AG04449 (cell line): ENCODE data around the gene TMEM43.
"Not testable (repeated sequence)": the region's sequence is repeated elsewhere in the genome, so short reads cannot be mapped to it uniquely, and the experiment has no call there.

Experiments used
- CTCF ChIA-PET: fragments of 350-600 bp; formaldehyde crosslinking; extraction: SDS; loops from one replicate; lab custom pipeline; 2021; ENCODE audit warnings: antibody characterized with exemption; lab: Yijun Ruan, JAX
- POLR2A ChIA-PET: fragments of 400-600, 350-600 bp; formaldehyde crosslinking; extraction: SDS; loops from one replicate; lab custom pipeline; 2020; ENCODE audit warnings: antibody characterized with exemption, inconsistent platforms; lab: Yijun Ruan, JAX
- DNase-seq: peaks from one replicate; pipeline ENCODE4 v3.0.0-alpha.2; 2010; ENCODE audit warnings: low read depth, low spot score
- H3K4me3 ChIP-seq: 2 replicates; pipeline ENCODE4 v1.5.1; 2011; ENCODE audit warnings: low read depth, mild to moderate bottlenecking, control low read depth, low read length
- TF ChIP-seq, protein P1 (sequence below): IDR thresholded peaks from one replicate; pipeline ENCODE4 v1.5.1; 2011; ENCODE audit warnings: mild to moderate bottlenecking, moderate library complexity, low read length, control low read depth, inconsistent platforms; ENCODE audit not compliant: insufficient read depth; ENCODE audit errors: missing control alignments

The TMEM43 gene

DNA sequence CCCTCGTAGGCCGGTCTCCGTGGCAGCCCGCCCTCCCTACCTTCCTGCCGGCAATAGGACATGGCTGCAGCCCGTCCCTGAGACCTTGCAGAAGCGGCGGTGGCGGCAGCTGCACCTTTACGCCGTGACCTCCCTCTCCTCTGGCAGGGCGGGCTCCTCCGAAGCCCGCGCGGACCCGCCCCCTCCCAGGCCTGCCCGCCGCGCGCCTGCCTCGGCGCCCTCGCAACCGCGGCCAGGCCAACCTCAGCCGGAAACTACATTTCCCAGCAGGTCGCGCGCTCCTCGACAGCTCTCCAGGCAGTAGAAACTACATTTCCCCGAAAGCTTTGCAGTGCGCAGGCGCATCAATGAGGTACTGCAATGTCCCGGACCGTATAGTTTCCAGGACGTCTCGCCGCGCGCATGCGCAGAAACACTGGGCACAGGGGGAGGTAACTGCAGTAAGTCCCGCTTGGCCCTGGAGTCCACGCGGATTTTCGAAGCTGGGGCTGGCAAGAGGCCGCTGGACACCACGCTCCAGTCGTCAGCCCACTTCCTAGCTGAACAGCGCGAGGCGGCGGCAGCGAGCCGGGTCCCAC is at the start of gene TMEM43, which contains the start of gene CHCHD4:
Gene TMEM43, plus strand, starts transcription at position 438 of the 578 bp plus-strand sequence. CDS start 142 bp downstream, outside the sequence.
Gene CHCHD4, minus strand, starts transcription at position 256 of the 578 bp plus-strand sequence. Its CDS starts 194 bp downstream, at position 62.
- H3K4me3 ChIP-seq: peak within 1 kb of the TSS; percentile 100
- TF ChIP-seq, protein P1, sequence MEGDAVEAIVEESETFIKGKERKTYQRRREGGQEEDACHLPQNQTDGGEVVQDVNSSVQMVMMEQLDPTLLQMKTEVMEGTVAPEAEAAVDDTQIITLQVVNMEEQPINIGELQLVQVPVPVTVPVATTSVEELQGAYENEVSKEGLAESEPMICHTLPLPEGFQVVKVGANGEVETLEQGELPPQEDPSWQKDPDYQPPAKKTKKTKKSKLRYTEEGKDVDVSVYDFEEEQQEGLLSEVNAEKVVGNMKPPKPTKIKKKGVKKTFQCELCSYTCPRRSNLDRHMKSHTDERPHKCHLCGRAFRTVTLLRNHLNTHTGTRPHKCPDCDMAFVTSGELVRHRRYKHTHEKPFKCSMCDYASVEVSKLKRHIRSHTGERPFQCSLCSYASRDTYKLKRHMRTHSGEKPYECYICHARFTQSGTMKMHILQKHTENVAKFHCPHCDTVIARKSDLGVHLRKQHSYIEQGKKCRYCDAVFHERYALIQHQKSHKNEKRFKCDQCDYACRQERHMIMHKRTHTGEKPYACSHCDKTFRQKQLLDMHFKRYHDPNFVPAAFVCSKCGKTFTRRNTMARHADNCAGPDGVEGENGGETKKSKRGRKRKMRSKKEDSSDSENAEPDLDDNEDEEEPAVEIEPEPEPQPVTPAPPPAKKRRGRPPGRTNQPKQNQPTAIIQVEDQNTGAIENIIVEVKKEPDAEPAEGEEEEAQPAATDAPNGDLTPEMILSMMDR: no peak
- peak; percentile 96 for DNase-seq
- CTCF ChIA-PET: interaction anchor here (0.8 to 2.4 kb wide), 9 partner anchors 10 to 470 kb away, joined by 3 to 16 read pairs (median 8); partner anchors contain the start of gene XPC
- POLR2A ChIA-PET: interaction anchor here (0.6 to 2.5 kb wide), 15 partner anchors 10 to 529 kb away, joined by 3 to 33 read pairs (median 5); partner anchors contain the start of genes CCDC174, LSM3 and XPC

GRCh38 chr3:14075233-14075632 is 49.6 kb upstream of the TMEM43 start:
- DNase-seq, H3K4me3 ChIP-seq, CTCF ChIA-PET, POLR2A ChIA-PET: not testable (repeated sequence)

GRCh38 chr3:14077310-14077709 is 47.5 kb upstream of the TMEM43 start:
- ChIA-PET POLR2A (no interaction called here), CTCF (no interaction called here)
- no peak for DNase-seq
- TF ChIP-seq, protein P1: no peak
- H3K4me3 ChIP-seq: no peak overlapping the region

DNA sequence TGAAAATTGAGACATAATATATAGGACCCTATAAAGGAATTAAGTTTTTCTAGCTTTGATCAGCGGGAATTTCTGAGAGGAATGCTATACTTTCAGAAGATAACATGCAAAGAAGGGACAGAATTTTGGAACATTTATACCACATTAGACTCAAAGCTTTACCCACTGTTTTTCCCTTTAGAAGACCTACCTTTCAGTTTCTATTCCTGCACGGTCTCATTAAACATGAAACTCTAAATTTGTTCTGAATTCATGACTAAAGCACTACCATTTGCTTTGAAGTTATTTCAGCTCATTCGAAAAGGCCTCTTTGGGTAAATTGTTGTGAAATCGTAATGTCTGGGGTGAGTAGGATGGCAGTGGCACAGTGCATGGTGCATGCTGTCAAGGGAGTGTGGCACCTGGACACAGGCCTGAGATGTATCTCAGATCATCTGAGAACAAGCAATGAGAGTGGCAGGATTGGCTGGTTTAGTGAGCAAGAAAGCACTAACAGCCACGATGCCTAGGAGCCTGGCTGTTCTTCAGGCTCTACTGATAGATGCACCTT is 42.7 kb upstream of the TMEM43 start:
- POLR2A ChIA-PET: interaction anchor here (0.5 kb wide), 1 partner anchor 35 kb away, joined by 3 read pairs; no protein-coding TSS in a partner anchor

DNA sequence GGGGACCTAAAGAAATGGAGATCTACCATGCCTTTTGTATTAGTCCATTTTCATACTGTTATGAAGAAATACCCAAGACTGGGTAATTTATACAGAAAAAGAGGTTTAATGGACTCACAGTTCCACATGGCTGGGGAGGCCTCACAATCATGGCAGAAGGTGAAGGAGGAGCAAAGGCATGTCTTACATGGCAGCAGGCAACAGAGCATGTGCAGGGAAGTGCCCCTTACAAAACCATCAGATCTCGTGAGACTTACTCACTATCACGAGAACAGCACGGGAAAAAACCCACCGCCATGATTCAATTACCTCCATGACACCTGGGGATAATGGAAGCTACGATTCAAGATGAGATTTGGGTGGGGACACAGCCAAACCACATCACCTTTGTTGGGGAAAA is 37.4 kb upstream of the TMEM43 start:
- H3K4me3 ChIP-seq, CTCF ChIA-PET, DNase-seq: not testable (repeated sequence)
- POLR2A ChIA-PET: interaction anchor here (0.9 kb wide), 1 partner anchor 38 kb away, joined by 3 read pairs; no protein-coding TSS in a partner anchor

More for the DNA sequence above, 42.7 kb upstream of the TMEM43 start:
- CTCF ChIA-PET: no interaction called here
- no peak for DNase-seq
- no peak overlapping the region for H3K4me3 ChIP-seq
- TF ChIP-seq, protein P1: no peak

DNA sequence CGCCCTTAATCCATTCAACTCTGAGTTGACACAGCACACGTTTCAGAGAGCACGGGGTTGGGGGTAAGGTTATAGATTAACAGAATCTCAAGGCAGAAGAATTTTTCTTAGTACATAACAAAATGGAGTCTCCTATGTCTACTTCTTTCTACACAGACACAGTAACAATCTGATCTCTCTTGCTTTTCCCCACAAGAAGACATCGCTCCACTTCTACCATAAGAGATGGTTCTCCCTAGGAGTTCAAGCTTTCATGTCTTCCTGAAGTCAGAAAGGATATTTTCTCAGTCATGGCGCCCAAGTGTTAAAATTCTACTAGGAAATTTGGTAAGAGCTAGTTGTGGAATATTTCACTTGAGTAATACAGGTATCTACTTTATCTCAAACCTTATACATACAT is 32.9 kb upstream of the TMEM43 start:
- H3K4me3 ChIP-seq, POLR2A ChIA-PET, DNase-seq, CTCF ChIA-PET: not testable (repeated sequence)

- no peak overlapping the region for H3K4me3 ChIP-seq
- no peak for DNase-seq
- TF ChIP-seq, protein P1: no peak
- ChIA-PET POLR2A (no interaction called here), CTCF (no interaction called here)
Measured at GRCh38 chr3:14092464-14092863, 32.4 kb upstream of the TMEM43 start.
